NCI-H2171 treated with DMSO at 0.1 percent for 48 hours (cell line): ENCODE data around the gene ALDH3B2.
A peak's percentile ranks its signal among the peaks of the same experiment; 100 is the strongest.

Experiments used
- DNase-seq: peaks from one replicate; lab custom pipeline; 2025; lab: John Stamatoyannopoulos, UW

Gene ALDH3B2

DNA sequence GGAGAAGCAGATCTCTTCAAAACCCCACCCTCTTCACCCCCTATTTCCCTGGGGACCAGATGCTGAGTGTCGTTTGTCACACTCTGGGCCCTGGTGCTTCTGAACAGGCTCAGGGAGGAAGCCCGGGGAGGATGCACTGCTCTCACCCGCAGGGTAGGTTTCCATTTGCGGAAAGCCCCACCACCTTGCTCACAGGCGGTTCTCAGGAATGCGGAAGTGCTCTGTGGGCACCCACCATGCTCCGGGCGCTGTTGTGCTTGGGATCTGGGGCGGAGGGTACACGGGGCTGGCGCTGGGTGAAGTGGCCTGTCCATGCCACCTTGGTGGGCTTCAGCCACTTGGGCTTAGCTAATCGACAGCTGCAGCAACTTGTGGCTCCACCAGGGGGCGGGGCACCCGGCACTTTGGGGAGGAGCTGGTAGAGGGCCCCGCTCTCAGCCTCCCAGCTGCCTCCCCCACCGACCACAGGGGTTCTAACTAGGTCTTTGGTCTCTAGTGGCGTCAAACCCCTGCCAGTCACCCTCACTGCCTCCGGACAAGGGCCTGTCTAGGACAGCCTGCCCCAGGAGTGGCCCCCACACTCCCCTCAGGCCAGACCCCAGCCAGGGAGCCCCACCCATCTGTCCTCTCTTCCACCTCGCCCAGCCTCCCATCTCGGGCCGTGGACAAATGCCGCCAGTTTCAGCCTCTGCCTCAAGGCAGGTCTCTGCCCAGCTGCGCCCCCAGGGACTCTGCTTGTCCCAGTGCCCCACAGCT, 60.3 kb downstream of the ALDH3B2 start:
- peak; percentile 4 for DNase-seq

DNA sequence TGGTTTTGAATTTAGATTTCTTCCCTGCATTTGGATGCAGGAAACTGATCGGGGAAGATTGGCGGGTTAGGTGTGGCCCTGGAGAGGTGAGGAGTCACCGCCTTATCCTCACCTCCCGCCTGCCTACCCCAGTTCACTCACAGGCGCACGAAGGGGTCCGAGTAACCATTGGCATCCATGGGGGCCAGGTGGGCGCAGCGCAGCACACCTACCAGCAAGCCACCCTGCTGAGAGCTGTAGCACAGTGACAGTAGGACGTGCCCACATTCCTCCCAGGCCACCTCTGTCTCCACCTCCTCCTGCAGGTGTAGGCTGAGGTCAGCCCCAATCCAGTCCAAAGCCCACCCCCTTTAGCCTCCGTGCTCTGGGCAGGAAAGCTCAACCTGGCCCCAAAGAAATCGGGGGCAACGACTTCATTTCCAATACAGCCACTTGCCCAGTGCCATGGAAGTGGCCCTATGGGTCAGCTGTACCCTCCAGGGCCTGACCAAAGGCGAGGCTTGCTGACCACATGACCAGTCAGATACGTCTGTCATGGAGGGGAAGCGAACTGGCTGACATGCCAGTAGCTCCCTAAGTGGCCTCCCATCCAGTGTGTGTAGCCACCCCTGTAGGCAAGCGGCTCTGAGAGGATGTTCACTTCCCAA, 61.0 kb downstream of the ALDH3B2 start:
- DNase-seq: no peak

GRCh38 chr11:67612751-67613150, 61.7 kb downstream of the ALDH3B2 start:
- DNase-seq: no peak
